EL (cell line): ENCODE measurements around the gene IL21.
"Not testable (repeated sequence)": the region's sequence is repeated elsewhere in the genome, so short reads cannot be mapped to it uniquely, and the experiment has no call there.

Source experiments
- DNase-seq: peaks from one replicate; pipeline ENCODE4 v3.0.0-alpha.2; 2016

Gene IL21

DNA sequence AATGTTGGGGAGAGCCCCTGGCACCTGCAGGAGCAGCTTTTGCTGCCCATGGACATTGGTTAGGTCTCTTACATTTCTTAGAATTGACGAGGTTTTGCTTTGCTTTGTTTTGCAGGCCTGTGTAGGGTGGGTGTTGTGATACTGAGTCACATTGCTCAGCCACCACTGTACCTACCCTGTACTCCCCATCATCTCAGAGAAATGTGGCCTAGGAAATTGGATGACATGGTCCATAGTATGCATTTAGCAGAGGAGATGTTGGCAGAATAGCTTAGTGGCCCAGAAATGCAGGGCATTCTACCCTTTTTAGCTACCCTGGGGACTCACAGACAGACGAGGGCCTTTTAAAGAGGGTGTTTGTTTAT lies 43.7 kb downstream of the IL21 start:
- DNase-seq, result no peak

DNA sequence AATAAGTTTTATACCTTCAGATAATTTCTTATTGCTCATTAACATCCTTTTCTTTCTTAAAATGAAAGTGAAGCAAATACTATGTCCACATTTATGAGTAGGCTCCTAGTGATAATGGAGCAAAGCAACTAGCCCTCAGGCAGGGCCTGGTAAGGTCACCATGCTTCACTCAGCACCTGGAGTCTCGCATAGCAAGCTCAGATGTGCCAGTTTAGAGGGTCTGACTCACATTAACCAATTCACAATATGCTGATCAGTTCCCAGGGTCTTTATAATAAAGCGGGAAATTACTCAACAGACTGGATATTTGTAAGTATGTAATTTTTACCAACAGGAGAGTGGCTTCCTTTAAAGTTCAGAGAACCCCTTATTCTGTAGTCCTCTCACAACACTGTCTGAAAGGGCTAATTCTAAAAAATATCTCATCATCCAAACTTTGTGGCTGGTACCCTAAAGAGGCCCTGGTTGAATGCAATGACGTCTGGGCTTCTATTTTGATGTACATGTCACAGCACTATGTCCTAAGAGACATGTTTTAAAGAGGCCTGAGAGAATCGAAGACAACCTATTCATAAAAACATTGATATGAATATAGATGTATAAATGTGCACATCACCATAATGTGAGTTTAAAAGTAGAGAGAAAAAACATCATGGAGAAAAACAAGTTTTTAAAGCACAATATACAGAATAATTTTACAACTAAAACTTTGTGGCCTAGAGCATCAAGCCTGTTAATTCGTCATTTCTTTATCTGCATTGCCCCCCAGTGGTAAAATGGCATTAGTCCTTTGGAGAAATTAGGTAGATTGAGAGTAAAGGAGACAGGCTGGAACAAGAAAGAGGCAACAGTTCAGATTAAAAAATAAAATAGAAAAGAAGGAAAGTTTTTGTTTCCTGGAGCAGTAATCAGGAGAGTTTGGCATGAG lies 44.3 kb downstream of the IL21 start:
- DNase-seq, result peak; percentile 51

DNA sequence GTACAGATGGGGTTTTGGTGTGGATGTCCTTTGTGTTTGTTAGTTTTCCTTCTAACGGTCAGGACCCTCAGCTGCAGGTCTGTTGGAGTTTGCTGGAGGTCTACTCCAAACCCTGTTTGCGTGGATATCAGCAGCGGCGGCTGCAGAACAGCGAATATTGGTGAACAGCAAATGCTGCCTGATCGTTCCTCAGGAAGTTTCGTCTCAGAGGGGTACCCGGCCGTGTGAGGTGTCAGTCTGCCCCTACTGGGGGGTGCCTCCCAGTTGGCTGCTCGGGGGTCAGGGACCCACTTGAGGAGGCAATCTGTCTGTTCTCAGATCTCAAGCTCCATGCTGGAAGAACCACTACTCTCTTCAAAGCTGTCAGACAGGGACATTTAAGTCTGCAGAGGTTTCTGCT lies 46.5 kb downstream of the IL21 start:
- not testable (repeated sequence) for DNase-seq

DNA sequence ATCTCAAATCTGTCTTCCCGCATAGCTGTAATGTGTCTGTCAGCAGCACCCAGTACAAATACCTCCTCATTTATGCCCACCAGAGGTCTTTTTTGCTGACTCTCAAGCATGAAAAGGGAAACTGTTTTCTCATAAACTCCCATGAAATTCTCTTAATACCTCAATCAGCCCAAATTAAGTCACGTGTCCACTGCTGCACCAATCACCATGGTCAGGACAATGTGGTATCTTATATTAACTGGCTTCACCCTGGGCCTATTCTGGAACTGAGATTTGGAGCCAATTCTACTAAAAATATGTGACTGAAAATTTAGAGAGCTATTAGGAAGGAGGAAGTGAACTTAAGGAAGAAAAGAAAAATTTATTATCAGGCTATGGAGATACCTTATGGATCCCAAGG lies 58.4 kb downstream of the IL21 start:
- DNase-seq, result no peak
